Psoas muscle (tissue), 8 donors: ENCODE measurements around the gene AGPAT2. TPM values are rescaled to one million over a fixed set of nuclear protein-coding genes. Genes with fewer than 3 reads are reported as not detected.

Source experiments
- ATAC-seq, 4 donors: fragments of 200-7000 bp; cut with Tn5 transposase; one replicate each; pipeline ENCODE4 v1.9.1; 2020; ENCODE audit warnings: moderate library complexity in 3 of 4, mild to moderate bottlenecking in 2 of 4
- DNase-seq, 2 donors: peaks; one replicate each; pipeline ENCODE4 v3.0.0-alpha.2; 2020
- H3K27ac ChIP-seq: fragments of 200-600 bp; one replicate; pipeline ENCODE4 v1.8.0; 2022
- H3K27me3 ChIP-seq, 3 donors: fragments of 200-600 bp in 1 of 3; one replicate each; pipeline versions ENCODE4 v1.6.1 to v1.8.0; 2013 to 2022; ENCODE audit warnings: low read length in 2 of 3, mild to moderate bottlenecking in 2 of 3, moderate library complexity in 1 of 3; ENCODE audit not compliant: insufficient read depth in 3 of 3
- H3K36me3 ChIP-seq, 2 donors: fragments of 200-600 bp in 1 of 2; one replicate each; pipeline versions ENCODE4 v1.6.1 to v1.8.0; 2013 to 2022; ENCODE audit warnings: low read depth in 1 of 2, mild to moderate bottlenecking in 1 of 2, moderate library complexity in 1 of 2; ENCODE audit not compliant: insufficient read depth in 1 of 2
- H3K4me1 ChIP-seq: fragments of 200-600 bp; one replicate; pipeline ENCODE4 v1.8.0; 2022
- H3K4me3 ChIP-seq: fragments of 200-600 bp; one replicate; pipeline ENCODE4 v1.8.0; 2022; ENCODE audit warnings: mild to moderate bottlenecking
- H3K9me3 ChIP-seq: fragments of 200-600 bp; one replicate; pipeline ENCODE4 v1.8.0; 2022
- WGBS, 3 donors: extraction: QIAGEN DNeasy Blood & Tissue Kit; methylation state at CpG; one replicate each; pipeline versions ENCODE4 v1.1.6 to v1.1.7; 2013; 5-methylcytosine and 5-hydroxymethylcytosine counted together
- intact Hi-C, 2 donors: fragments of 100-400 bp; cut with DNase I; formaldehyde crosslinking; loops; one replicate each; pipeline versions ENCODE4 v1.11.0 to v1.14.2; 2022
- polyA plus RNA-seq, 3 donors: library from polyadenylated mRNA; stranded (reverse); fragments of 200-250 nt; gene quantifications; one replicate each; pipeline ENCODE4 v1.2.3, GENCODE V29; 2013
- total RNA-seq, 4 donors: library from RNA; stranded (reverse); fragmentation: NEBNext Ultra II Directional in 2 of 4; extraction: Animal tissue kit (Norgen Biotek cat#: 25700) in 2 of 4; gene quantifications; one replicate each; pipeline versions ENCODE4 v1.2.1 to v1.2.4, GENCODE V29; 2021 to 2023
- TF ChIP-seq, protein P1 (sequence below): fragments of 200-600 bp; IDR thresholded peaks from one replicate; pipeline ENCODE4 v1.8.0; 2022; ENCODE audit warnings: antibody characterized with exemption
- donor health status: healthy with polysubstance abuse.
- donor health status: DM: no; HTN: no; CAD: no; lungs with moderate emphysema.
- donor health status: Bipolar disorder and iron deficiency.
- donor health status: healthy.
- donor health status: DM: yes; HTN: yes; CAD: no.
- donor health status: DM: no; HTN: no; CAD: no.
- donor health status: DM: no; HTN: no; CAD: no.
- donor health status: DM: yes; HTN: yes; CAD: no.

The AGPAT2 gene
- total and polyA plus RNA-seq, 7 donors = 15.5 to 66.5 (median 41.6) TPM

GRCh38 chr9:136728080-136728547 lies 40.9 kb upstream of the AGPAT2 start:
- peak; percentile 93 to 96 for DNase-seq
- Histone ChIP-seq H3K36me3 (peaks cover 8 to 39% of the 10 kb centered on the region in 2 donors), H3K27me3 (no peaks in the 10 kb centered on the region), H3K27ac (peak overlapping the region; percentile 76), H3K9me3 (no peaks in the 10 kb centered on the region), H3K4me1 (peaks cover 34% of the 10 kb centered on the region), H3K4me3 (peak overlapping the region; percentile 86)
- WGBS, 3 donors = 0% methylated on average over 41 to 66 of the region's 66 CpGs
- TF ChIP-seq, protein P1, sequence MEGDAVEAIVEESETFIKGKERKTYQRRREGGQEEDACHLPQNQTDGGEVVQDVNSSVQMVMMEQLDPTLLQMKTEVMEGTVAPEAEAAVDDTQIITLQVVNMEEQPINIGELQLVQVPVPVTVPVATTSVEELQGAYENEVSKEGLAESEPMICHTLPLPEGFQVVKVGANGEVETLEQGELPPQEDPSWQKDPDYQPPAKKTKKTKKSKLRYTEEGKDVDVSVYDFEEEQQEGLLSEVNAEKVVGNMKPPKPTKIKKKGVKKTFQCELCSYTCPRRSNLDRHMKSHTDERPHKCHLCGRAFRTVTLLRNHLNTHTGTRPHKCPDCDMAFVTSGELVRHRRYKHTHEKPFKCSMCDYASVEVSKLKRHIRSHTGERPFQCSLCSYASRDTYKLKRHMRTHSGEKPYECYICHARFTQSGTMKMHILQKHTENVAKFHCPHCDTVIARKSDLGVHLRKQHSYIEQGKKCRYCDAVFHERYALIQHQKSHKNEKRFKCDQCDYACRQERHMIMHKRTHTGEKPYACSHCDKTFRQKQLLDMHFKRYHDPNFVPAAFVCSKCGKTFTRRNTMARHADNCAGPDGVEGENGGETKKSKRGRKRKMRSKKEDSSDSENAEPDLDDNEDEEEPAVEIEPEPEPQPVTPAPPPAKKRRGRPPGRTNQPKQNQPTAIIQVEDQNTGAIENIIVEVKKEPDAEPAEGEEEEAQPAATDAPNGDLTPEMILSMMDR = peak; percentile 94
- ATAC-seq = peak; percentile 88 to 92 (median 89)
- intact Hi-C loops = no loop called here

DNA sequence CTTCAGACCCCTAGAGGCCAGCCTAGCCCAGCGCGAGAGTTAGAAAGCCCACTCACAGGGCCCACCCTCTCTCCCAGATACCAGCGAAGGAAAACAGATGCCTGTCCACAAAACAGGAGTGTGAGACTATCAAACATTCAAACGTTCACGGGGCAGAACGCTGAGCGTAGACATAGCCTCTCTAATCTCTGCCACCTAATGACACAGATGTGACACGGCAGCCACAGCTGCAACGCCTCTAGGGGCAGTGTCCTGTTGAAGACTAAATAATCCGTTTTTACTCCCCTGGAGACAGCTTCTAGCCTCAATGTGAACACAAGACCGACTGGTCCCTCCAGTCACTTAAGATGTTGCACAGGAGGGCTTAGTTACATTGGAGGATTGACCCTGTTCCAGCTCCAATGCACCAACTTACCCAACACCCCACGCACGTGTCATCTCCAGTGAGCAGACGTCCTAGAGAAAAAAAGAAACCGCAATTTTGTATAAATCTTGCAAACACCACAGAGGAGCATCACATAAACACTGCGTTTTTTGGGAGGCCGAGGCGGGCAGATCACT lies 39.5 kb upstream of the AGPAT2 start:
- peaks cover 8 to 53% of the 10 kb centered on the region in 2 donors for H3K36me3 ChIP-seq
- peaks cover 36% of the 10 kb centered on the region for H3K4me1 ChIP-seq
- DNase-seq (no peak), ATAC-seq (peak in 1 of 4 donors; percentile 22)
- intact Hi-C loops = no loop called here
- peak overlapping the region; percentile 76 for H3K27ac ChIP-seq
- WGBS, 3 donors = 23 to 32% (median 28%) methylated on average over 18 of the region's 18 CpGs
- TF ChIP-seq, protein P1 = peak; percentile 34
- no peaks in the 10 kb centered on the region for H3K27me3 ChIP-seq
- peak overlapping the region; percentile 86 for H3K4me3 ChIP-seq
- no peaks in the 10 kb centered on the region for H3K9me3 ChIP-seq

DNA sequence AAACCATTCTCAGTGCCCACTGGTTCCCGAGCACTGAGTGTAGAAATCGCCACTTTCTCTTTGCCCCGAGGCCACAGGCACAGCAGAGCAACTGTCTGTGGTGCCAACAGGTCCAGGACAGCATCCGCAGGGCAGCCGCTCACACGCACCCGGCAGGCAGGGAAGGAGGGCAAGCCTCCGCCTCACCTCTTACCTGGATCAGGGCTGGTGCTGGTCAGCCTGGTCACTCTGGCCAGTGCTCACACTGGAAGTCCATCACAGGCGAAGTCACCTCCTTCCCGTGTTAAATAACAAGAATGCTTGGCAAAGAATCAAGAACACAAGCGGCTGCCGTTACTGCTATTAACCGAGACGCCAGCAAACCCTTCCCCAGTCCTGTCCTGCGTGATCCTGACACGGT lies 38.9 kb upstream of the AGPAT2 start:
- intact Hi-C loops = no loop called here
- DNase-seq = no peak
- ATAC-seq = no peak
- H3K36me3 ChIP-seq = peaks cover 8 to 59% of the 10 kb centered on the region in 2 donors
- H3K4me3 ChIP-seq = peak overlapping the region; percentile 86
- TF ChIP-seq, protein P1 = no peak
- no peaks in the 10 kb centered on the region for H3K27me3 ChIP-seq
- no peaks in the 10 kb centered on the region for H3K9me3 ChIP-seq
- H3K27ac ChIP-seq = no peak overlapping the region
- H3K4me1 ChIP-seq = peaks cover 41% of the 10 kb centered on the region
- 45 to 59% (median 54%) methylated on average over 16 of the region's 16 CpGs for WGBS, 3 donors

DNA sequence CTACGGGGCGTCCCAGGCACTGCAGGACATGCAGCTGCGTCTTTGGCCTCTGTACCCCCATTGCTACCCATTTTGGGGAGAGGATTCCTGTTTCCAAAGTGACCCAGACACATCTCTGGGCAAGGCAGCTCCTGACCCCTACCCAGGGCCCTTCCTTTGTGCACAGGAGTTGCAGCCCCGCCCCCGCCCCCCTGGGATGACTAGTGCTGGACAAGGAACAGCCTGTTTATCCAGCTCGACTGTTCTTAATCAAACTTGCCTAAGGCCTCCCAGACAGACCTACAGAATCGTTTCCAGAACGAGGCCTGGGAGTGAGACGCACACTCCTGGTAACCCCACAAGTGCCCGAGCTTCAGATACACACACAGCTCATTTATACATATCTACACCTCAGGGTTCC lies 38.4 kb upstream of the AGPAT2 start:
- WGBS, 3 donors = 75 to 82% (median 76%) methylated on average over 9 to 10 of the region's 10 CpGs
- Histone ChIP-seq H3K4me3 (peak overlapping the region; percentile 86), H3K27me3 (no peaks in the 10 kb centered on the region), H3K36me3 (peaks cover 8 to 61% of the 10 kb centered on the region in 2 donors), H3K4me1 (peaks cover 41% of the 10 kb centered on the region), H3K9me3 (no peaks in the 10 kb centered on the region), H3K27ac (no peak overlapping the region)
- TF ChIP-seq, protein P1 = no peak
- no peak for DNase-seq
- intact Hi-C loops = no loop called here
- ATAC-seq = no peak

DNA sequence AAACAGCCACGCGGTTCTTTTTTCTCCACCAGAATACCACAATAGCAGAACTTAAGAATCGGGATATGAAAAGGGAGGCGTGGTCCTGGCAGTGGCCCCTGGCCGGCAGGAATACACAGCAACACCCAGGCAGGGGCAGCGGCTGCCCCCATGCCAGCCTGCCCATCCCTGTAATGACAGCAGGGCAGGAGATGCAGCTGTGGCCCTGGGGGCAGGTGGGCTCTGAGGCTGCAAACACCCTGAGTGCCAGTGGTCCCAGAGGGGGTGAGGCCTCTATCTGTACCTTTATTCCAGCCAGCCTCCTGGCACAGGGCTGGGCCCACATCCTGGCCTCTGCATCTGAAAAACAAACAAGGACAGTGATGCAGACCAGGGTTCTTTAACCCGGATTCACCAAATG lies 37.5 kb upstream of the AGPAT2 start:
- no peaks in the 10 kb centered on the region for H3K27me3 ChIP-seq
- no peaks in the 10 kb centered on the region for H3K9me3 ChIP-seq
- no peak overlapping the region for H3K27ac ChIP-seq
- H3K36me3 ChIP-seq = peaks cover 8 to 61% of the 10 kb centered on the region in 2 donors
- WGBS, 3 donors = 69 to 75% (median 74%) methylated on average over 7 of the region's 7 CpGs
- H3K4me1 ChIP-seq = peaks cover 41% of the 10 kb centered on the region
- ATAC-seq = no peak
- TF ChIP-seq, protein P1 = no peak
- DNase-seq = no peak
- intact Hi-C loops = no loop called here
- H3K4me3 ChIP-seq = no peak overlapping the region
